ENCODE measurements around the gene NFILZ.
"Not testable (repeated sequence)": the region's sequence is repeated elsewhere in the genome, so short reads cannot be mapped to it uniquely, and the experiment has no call there.

NFILZ gene

DNA sequence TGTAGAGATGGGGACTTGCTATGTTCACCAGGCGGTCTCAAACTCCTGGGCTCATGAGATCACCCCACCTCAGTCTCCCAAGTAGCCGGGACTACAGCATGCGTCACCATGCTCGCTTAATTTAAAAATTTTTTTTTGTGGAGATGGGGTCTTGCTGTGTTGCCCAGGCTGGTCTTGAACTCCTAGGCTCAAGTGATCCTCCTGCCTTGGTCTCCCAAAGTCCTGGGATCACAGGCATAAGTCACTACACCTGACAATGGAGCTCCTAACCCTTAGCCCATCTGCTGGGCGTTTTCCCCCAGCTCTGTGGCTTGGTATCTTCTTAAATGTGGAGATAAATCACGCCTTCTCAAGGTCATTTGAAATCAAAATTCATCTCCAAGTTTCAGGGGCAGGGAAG is 13.6 kb upstream of the NFILZ start:
- no peak overlapping the region for H3K4me3 ChIP-seq (ENCODE audit: low read length)
- DNase-seq (ENCODE audit: low read depth), result no peak
- TF ChIP-seq, protein P1, sequence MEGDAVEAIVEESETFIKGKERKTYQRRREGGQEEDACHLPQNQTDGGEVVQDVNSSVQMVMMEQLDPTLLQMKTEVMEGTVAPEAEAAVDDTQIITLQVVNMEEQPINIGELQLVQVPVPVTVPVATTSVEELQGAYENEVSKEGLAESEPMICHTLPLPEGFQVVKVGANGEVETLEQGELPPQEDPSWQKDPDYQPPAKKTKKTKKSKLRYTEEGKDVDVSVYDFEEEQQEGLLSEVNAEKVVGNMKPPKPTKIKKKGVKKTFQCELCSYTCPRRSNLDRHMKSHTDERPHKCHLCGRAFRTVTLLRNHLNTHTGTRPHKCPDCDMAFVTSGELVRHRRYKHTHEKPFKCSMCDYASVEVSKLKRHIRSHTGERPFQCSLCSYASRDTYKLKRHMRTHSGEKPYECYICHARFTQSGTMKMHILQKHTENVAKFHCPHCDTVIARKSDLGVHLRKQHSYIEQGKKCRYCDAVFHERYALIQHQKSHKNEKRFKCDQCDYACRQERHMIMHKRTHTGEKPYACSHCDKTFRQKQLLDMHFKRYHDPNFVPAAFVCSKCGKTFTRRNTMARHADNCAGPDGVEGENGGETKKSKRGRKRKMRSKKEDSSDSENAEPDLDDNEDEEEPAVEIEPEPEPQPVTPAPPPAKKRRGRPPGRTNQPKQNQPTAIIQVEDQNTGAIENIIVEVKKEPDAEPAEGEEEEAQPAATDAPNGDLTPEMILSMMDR (IDR thresholded peaks at IDR 0.05; ENCODE audit: insufficient read depth, low read depth, low read length, missing control alignments), result no peak

DNA sequence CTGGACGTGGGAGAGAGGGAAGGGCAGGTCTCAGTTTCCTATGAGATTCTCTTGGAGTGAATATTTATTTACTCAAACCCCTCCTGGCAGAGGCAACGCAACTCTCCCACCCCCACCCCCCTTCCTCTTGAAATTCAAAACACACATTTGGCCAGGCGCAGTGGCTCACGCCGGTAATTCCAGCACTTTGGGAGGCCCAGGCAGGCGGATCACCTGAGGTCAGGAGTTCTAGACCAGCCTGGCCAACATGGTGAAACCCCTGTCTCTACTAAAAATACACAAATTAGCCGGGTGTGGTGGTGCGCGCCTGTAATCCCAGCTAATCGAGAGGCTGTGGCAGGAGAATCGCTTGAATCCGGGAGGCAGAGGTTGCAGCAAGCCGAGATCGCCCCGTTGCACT is 13.1 kb upstream of the NFILZ start:
- DNase-seq (ENCODE audit: low read depth); H3K4me3 ChIP-seq (ENCODE audit: low read length): not testable (repeated sequence)

DNA sequence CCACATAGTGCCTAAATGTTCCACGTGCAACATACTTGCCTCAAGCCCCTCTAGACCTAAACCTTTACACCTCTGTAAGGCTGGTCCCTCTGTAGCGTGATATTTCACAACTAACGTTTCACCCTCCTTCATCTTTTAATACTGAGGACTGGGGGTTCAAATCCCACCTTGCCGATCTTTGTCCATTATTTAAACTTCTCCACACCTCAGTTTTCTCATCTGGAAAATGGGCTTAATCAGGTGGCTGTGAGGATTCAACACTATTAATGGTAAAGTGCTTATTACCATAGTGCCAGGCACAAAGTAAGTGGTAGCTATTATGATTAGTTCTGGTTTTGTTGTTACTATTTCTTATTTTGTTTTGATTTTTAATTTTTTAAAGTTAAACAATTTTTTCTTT is 12.4 kb upstream of the NFILZ start:
- no peak overlapping the region for H3K4me3 ChIP-seq (ENCODE audit: low read length)
- DNase-seq (ENCODE audit: low read depth), result no peak
- TF ChIP-seq, protein P1 (IDR thresholded peaks at IDR 0.05; ENCODE audit: insufficient read depth, low read depth, low read length, missing control alignments), result no peak

DNA sequence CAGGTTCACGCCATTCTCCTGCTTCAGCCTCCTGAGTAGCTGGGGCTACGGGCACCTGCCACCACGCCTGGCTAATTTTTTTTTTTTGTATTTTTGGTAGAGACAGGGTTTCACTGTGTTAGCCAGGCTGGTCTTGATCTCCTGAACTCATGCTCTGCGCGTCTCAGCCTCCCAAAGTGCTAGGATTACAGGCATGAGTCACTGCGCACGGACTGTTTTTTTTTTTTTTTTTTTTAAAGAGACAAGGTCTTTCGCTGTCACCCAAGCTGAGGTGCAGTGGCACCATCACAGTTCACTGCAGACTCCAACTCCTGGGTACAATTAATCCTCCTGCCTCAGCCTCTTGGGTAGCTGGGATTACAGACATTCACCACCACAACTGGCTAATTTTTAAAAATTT is 11.7 kb upstream of the NFILZ start:
- H3K4me3 ChIP-seq (ENCODE audit: low read length), result no peak overlapping the region
- DNase-seq (ENCODE audit: low read depth), result no peak
- TF ChIP-seq, protein P1 (IDR thresholded peaks at IDR 0.05; ENCODE audit: insufficient read depth, low read depth, low read length, missing control alignments), result no peak

DNA sequence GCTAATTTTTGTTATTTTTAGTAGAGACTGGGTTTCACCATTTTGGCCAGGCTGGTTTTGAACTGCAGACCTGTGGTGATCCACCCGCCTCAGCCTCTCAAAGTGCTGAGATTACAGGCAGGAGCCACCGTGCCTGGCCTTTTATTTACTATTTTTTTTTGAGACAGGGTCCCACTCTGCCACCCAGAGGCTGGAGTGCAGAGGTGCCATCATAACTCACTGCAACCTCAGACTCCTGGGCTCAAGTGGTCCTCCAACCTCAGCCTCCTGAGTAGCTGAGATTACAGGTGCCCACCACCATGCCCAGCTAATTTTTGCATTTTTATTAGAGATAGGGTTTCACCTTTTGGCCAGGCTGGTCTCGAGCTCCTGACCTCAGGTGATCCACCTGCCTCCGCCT is 7.5 kb upstream of the NFILZ start:
- not testable (repeated sequence) for DNase-seq (ENCODE audit: low read depth)

DNA sequence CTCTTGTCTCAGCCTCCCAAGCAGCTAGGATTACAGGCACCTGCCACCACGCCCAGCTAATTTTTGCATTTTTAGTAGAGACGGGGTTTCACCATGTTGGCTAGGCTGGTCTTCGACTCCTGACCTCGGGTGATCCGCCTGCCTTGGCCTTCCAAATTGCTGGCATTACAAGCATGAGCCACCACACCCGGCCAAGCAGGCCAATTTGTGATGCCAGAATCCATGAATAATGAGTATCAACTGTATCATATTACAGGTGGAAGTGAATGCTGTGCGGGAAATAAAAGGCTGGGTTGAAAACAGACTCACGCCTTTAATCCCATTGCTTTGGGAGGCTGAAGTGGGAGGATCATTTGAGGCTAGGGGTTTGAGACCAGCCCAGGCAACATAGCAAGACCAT is 3.6 kb upstream of the NFILZ start:
- TF ChIP-seq, protein P1 (IDR thresholded peaks at IDR 0.05; ENCODE audit: insufficient read depth, low read depth, low read length, missing control alignments), result no peak
- no peak overlapping the region for H3K4me3 ChIP-seq (ENCODE audit: low read length)
- DNase-seq (ENCODE audit: low read depth), result no peak

More for the DNA sequence above, 7.5 kb upstream of the NFILZ start:
- H3K4me3 ChIP-seq (ENCODE audit: low read length), result not testable (repeated sequence)

DNA sequence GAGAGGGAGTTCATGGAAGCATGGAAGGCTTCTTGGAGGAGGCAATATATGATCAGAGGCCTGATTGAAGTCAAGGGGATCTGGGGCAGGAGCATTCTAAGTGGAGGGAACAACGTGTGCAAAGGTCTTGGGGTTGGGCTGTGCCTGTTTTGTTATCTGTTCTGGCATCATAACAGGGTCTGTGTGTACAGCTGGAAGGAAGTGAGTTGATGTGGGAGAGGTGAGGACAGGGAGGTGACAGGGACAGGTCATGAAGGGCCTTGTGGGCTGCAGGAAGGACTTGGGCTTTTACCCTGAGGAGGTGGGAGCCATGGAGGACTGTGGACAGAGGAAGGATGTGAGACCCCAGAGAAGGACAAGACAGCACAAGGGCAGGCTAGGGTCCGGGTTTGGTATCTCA is 1.2 kb upstream of the NFILZ start:
- no peak for DNase-seq (ENCODE audit: low read depth)
- TF ChIP-seq, protein P1 (IDR thresholded peaks at IDR 0.05; ENCODE audit: insufficient read depth, low read depth, low read length, missing control alignments), result no peak
- no peak overlapping the region for H3K4me3 ChIP-seq (ENCODE audit: low read length)

DNA sequence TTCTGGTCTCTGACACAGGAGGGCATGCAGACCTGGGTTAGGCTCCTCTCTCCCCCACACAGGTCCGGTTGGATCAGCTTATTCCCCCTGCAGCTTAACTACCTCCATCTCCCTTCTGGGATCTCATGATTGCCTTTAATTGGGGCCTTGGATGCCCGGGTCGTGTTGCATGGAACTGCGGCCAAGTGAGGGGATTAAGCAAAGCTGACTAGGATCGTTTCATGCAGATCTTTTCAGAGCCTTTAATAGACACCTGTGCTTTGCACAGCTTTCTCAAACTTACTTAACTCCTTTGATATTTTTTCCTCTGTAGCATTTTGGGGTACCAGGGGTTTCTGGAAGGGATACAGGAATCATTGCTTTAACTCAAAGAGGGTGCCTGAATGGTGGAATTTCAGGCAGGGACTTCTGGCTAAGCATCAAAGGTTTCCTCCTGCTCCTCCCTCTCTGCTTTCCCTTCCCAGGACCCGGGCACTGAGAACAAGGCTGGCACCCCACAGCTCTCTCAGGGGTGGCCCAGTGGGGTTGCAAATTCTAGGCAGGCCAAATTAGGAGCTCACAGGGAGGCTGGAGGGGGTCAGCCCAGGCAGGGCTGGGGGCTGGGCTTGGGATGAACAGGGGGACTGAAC is 477 bp downstream of the NFILZ start:
- TF ChIP-seq, protein P1 (IDR thresholded peaks at IDR 0.05; ENCODE audit: insufficient read depth, low read depth, low read length, missing control alignments), result no peak
- H3K4me3 ChIP-seq (ENCODE audit: low read length), result no peak overlapping the region
- DNase-seq (ENCODE audit: low read depth), result no peak

Measured in epithelial cell of esophagus (primary cell).